K562 (cell line): Measurements from ENCODE around the gene DEFB114. TPM values are rescaled to one million over a fixed set of nuclear protein-coding genes. Genes with fewer than 3 reads are reported as not detected.
A peak's percentile ranks its signal among the peaks of the same experiment; 100 is the strongest.

Source experiments
- DACH1 ChIP-seq: fragments of 450-650 bp; IDR thresholded peaks from 2 replicates; pipeline ENCODE4 v1.6.1; 2018; ENCODE audit not compliant: partially characterized antibody
- MECOM ChIP-seq: fragments of 250-450 bp; sonication (Bioruptor Pico); IDR thresholded peaks from 2 replicates; pipeline ENCODE4 v1.8.0; 2022; ENCODE audit warnings: inconsistent platforms
- MITF ChIP-seq: IDR thresholded peaks from 2 replicates; pipeline ENCODE4 v1.6.1; 2014; ENCODE audit warnings: antibody characterized with exemption
- NFXL1 ChIP-seq: fragments of 450-650 bp; formaldehyde crosslinking; IDR thresholded peaks from 2 replicates; pipeline ENCODE4 v1.4.0; 2021; ENCODE audit warnings: mild to moderate bottlenecking
- RB1 ChIP-seq: fragments of 450-650 bp; IDR thresholded peaks from 2 replicates; pipeline ENCODE4 v1.6.1; 2017; ENCODE audit warnings: low read depth, mild to moderate bottlenecking
- TEAD1 ChIP-seq, 2 experiments: fragments of 450-650 bp in 1 of 2; sonication (generic) in 1 of 2; formaldehyde crosslinking; IDR thresholded peaks; 2 replicates each; pipeline versions ENCODE4 v1.4.0 to v1.8.0; 2020 to 2022; ENCODE audit warnings: mild to moderate bottlenecking in 2 of 2, missing genetic modification reagents in 1 of 2
- ZNF12 ChIP-seq: sonication (generic); formaldehyde crosslinking; IDR thresholded peaks from 2 replicates; pipeline ENCODE4 v1.4.0; 2020; ENCODE audit warnings: mild to moderate bottlenecking, missing genetic modification reagents
- ZNF407 ChIP-seq: fragments of 450-650 bp; IDR thresholded peaks from 2 replicates; pipeline ENCODE4 v1.6.1; 2016; ENCODE audit warnings: low read depth
- polyA plus RNA-seq, 8 experiments: library from polyadenylated mRNA; depleted of rRNA in 4 of 8; stranded (reverse) in 5 of 8; unstranded in 3 of 8; fragments of >200 nt; fragmentation: Nextera tagmentation in 2 of 8; fragmentation: Illumina TruSeq in 1 of 8; extraction: Ambion mirVana in 2 of 8; extraction: Trizol in 1 of 8; gene quantifications; 2 replicates each; pipeline versions ENCODE4 v1.2.1 to v1.2.3, GENCODE V29; 2011 to 2014; ENCODE audit warnings: inconsistent platforms in 1 of 8, missing spikeins in 1 of 8
- total RNA-seq, 7 experiments: library from RNA; depleted of rRNA in 6 of 7; stranded (reverse); fragments of >200 nt in 6 of 7; fragmentation: Illumina TruSeq in 2 of 7; extraction: Trizol in 2 of 7; gene quantifications; 2 replicates each; pipeline versions ENCODE4 v1.2.1 to v1.2.3, GENCODE V29; 2011 to 2021; ENCODE audit warnings: low replicate concordance in 1 of 7
- TF ChIP-seq, protein P1 (sequence below): fragments of 450-650 bp; formaldehyde crosslinking; IDR thresholded peaks from 2 replicates; pipeline ENCODE4 v1.4.0; 2020; ENCODE audit warnings: mild to moderate bottlenecking, mixed read lengths
- TF ChIP-seq, protein P2 (sequence below), 2 experiments: fragments of 450-650 bp in 1 of 2; sonication (generic) in 1 of 2; formaldehyde crosslinking in 1 of 2; IDR thresholded peaks in 1 of 2; conservative IDR thresholded peaks in 1 of 2; 2 replicates each; pipeline versions ENCODE4 v1.6.1 to v1.8.1; 2016 to 2023; ENCODE audit warnings: mild to moderate bottlenecking in 2 of 2, moderate library complexity in 2 of 2, inconsistent platforms in 1 of 2, missing genetic modification reagents in 1 of 2
- TF ChIP-seq, protein P3 (sequence below): sonication (generic); formaldehyde crosslinking; IDR thresholded peaks from 2 replicates; pipeline ENCODE4 v1.8.0; 2022; ENCODE audit warnings: mild to moderate bottlenecking, missing genetic modification reagents

DEFB114 gene
- total and polyA plus RNA-seq, 9 of the 15 experiments (the other 6 are each of a cell fraction or from before 2014, with no cell fraction given) = not detected

DNA sequence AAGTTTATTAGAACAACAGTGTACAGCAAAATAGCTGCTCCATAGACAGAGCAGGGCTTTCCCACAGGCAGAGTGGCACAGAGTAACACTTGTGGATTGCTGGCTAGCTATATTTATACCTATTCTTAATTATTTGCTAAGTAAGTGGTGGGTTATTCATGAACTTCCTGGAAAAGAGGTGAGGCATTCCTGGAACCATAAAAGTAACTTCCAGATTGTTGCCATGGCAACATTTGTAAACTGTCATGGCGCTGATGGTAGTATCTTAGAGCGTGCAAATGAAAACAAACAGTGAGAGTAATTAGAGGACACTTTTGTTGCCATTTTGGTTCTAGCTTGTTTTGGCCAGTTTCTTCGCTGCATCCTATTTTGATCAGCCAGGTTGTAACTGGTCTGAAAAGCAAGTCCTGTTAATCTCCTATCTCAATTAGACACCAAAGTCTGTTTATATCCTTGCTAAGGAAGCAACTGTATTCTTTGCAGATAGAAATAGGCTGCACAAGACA is 23.9 kb downstream of the DEFB114 start (continued):
- TF ChIP-seq MITF (no peak), ZNF407 (no peak), RB1 (no peak), ZNF12 (CRISPR knock-in tag) (no peak), MECOM (CRISPR knock-in tag) (0 out of 2 replicates have a peak, but pooled peaks have one; percentile 20), TEAD1 (CRISPR knock-in tag; IDR thresholded peaks at IDR 0.05) (peak in 1 of 2 experiments; percentile 75; a peak in 1 of 4 replicates), DACH1 (peak; percentile 81), NFXL1 (CRISPR knock-in tag) (no peak)
- TF ChIP-seq, protein P1, sequence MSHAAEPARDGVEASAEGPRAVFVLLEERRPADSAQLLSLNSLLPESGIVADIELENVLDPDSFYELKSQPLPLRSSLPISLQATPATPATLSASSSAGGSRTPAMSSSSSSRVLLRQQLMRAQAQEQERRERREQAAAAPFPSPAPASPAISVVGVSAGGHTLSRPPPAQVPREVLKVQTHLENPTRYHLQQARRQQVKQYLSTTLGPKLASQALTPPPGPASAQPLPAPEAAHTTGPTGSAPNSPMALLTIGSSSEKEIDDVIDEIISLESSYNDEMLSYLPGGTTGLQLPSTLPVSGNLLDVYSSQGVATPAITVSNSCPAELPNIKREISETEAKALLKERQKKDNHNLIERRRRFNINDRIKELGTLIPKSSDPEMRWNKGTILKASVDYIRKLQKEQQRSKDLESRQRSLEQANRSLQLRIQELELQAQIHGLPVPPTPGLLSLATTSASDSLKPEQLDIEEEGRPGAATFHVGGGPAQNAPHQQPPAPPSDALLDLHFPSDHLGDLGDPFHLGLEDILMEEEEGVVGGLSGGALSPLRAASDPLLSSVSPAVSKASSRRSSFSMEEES (CRISPR knock-in tag) = no peak
- TF ChIP-seq, protein P2, sequence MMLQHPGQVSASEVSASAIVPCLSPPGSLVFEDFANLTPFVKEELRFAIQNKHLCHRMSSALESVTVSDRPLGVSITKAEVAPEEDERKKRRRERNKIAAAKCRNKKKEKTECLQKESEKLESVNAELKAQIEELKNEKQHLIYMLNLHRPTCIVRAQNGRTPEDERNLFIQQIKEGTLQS (IDR thresholded peaks at IDR 0.05) = peak; percentile 41; the same call in 1 of the 2 replicates
- TF ChIP-seq, protein P2 (CRISPR knock-in tag; conservative IDR thresholded peaks at IDR 0.05) = no peak
- TF ChIP-seq, protein P3, sequence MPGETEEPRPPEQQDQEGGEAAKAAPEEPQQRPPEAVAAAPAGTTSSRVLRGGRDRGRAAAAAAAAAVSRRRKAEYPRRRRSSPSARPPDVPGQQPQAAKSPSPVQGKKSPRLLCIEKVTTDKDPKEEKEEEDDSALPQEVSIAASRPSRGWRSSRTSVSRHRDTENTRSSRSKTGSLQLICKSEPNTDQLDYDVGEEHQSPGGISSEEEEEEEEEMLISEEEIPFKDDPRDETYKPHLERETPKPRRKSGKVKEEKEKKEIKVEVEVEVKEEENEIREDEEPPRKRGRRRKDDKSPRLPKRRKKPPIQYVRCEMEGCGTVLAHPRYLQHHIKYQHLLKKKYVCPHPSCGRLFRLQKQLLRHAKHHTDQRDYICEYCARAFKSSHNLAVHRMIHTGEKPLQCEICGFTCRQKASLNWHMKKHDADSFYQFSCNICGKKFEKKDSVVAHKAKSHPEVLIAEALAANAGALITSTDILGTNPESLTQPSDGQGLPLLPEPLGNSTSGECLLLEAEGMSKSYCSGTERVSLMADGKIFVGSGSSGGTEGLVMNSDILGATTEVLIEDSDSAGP = no peak
